ENCODE measurements around the gene BCL6B.

DNA sequence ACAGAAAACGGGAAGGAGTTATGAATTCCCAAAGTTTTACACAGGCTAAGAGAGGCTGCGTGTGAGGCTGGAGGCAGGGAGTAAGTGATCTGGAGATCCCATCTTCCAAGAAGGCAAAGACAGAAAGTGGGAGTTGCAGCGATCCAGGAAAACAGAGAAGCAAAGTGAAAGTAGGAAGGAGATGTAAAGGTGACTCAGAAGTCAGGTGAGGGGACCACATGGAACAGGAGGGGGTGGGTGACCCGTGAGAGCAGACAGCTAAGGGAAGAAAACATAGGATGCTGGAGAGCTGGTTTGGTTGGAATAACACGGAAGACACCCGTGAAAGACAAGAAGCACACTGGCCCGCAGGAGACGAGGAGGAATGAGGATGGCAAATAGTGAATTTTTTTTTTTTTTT, 25.7 kb upstream of the BCL6B start:
- TF ChIP-seq, protein P1, sequence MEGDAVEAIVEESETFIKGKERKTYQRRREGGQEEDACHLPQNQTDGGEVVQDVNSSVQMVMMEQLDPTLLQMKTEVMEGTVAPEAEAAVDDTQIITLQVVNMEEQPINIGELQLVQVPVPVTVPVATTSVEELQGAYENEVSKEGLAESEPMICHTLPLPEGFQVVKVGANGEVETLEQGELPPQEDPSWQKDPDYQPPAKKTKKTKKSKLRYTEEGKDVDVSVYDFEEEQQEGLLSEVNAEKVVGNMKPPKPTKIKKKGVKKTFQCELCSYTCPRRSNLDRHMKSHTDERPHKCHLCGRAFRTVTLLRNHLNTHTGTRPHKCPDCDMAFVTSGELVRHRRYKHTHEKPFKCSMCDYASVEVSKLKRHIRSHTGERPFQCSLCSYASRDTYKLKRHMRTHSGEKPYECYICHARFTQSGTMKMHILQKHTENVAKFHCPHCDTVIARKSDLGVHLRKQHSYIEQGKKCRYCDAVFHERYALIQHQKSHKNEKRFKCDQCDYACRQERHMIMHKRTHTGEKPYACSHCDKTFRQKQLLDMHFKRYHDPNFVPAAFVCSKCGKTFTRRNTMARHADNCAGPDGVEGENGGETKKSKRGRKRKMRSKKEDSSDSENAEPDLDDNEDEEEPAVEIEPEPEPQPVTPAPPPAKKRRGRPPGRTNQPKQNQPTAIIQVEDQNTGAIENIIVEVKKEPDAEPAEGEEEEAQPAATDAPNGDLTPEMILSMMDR (IDR thresholded peaks at IDR 0.05), result no peak
- TF ChIP-seq POLR2A (IDR thresholded peaks at IDR 0.05), result no peak

Data from esophagus squamous epithelium (tissue), 4 donors.